ENCODE results near the gene ENDOV. TPM values are rescaled to one million over a fixed set of nuclear protein-coding genes. Genes with fewer than 3 reads are reported as not detected.

ENDOV gene
- total and polyA plus RNA-seq, 2 donors (not counting 3 experiments of a cell fraction or from before 2014, with no cell fraction given), result 20.4 to 25.9 TPM

DNA sequence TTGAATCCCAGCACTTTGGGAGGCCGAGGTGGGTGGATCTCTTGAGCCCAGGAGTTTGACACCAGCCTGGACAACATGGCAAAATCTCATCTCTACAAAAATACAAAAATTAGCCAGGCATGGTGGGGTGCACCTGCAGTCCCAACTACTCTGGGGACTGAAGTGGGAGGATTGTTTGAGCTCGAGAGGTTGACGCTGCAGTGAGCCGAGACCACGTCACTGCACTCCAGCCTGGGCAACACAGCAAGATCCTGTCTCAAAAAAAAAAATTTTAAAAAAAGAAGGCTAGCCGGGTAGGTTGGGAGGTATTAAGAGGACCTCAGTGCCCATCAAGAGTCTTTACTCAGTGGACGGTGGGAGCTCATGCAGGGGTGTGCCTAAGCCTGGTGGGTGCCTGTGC lies 65.3 kb downstream of the ENDOV start:
- H3K36me3 ChIP-seq (ENCODE audit: control insufficient read depth in 2 of 2, extremely low read depth in 1 of 2, insufficient read depth in 2 of 2, low read length in 2 of 2), result no peaks in the 10 kb centered on the region
- H3K27ac ChIP-seq (ENCODE audit: insufficient read depth, low read depth, low read length), result no peak overlapping the region
- no peak overlapping the region for H3K9ac ChIP-seq (replicated peaks; ENCODE audit: extremely low read depth, insufficient read depth, low read length)
- no peaks in the 10 kb centered on the region for H4K20me1 ChIP-seq (replicated peaks; ENCODE audit: control insufficient read depth, extremely low read depth, insufficient read depth, low read length)
- H3K4me2 ChIP-seq (ENCODE audit: insufficient read depth, low read length), result no peak overlapping the region
- FAIRE-seq (no peak), DNase-seq (ENCODE audit: low read depth, low spot score) (no peak)
- no peaks in the 10 kb centered on the region for H3K4me1 ChIP-seq (ENCODE audit: control insufficient read depth, extremely low read depth, insufficient read depth, low read length)
- CTCF ChIA-PET, result interaction anchor here (1.1 kb wide), 1 partner anchor 157 kb away, joined by 3 read pairs; no protein-coding TSS in a partner anchor
- H3K27me3 ChIP-seq (ENCODE audit: control insufficient read depth in 2 of 2, insufficient read depth in 2 of 2, low read length in 2 of 2), result peaks cover 50 to 53% of the 10 kb centered on the region in 2 experiments
- TF ChIP-seq MYC (IDR thresholded peaks at IDR 0.05; ENCODE audit: low read depth, low read length) (no peak), POLR2A (IDR thresholded peaks at IDR 0.05; ENCODE audit: low read depth, low read length) (no peak), JUN (IDR thresholded peaks at IDR 0.05; ENCODE audit: borderline replicate concordance, insufficient read depth, insufficient read length, low read depth) (no peak), FOS (IDR thresholded peaks at IDR 0.05; ENCODE audit: borderline replicate concordance, insufficient read depth, low read length) (no peak), EZH2 (IDR thresholded peaks at IDR 0.05; ENCODE audit: borderline replicate concordance, low read depth, low read length, severe bottlenecking) (no peak), GATA2 (IDR thresholded peaks at IDR 0.05; ENCODE audit: insufficient read depth, insufficient read length, low read depth, low read length) (no peak), POLR2AphosphoS5 (IDR thresholded peaks at IDR 0.05; ENCODE audit: insufficient read depth, low read depth, low read length) (no peak)
- TF ChIP-seq, protein P1, sequence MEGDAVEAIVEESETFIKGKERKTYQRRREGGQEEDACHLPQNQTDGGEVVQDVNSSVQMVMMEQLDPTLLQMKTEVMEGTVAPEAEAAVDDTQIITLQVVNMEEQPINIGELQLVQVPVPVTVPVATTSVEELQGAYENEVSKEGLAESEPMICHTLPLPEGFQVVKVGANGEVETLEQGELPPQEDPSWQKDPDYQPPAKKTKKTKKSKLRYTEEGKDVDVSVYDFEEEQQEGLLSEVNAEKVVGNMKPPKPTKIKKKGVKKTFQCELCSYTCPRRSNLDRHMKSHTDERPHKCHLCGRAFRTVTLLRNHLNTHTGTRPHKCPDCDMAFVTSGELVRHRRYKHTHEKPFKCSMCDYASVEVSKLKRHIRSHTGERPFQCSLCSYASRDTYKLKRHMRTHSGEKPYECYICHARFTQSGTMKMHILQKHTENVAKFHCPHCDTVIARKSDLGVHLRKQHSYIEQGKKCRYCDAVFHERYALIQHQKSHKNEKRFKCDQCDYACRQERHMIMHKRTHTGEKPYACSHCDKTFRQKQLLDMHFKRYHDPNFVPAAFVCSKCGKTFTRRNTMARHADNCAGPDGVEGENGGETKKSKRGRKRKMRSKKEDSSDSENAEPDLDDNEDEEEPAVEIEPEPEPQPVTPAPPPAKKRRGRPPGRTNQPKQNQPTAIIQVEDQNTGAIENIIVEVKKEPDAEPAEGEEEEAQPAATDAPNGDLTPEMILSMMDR (IDR thresholded peaks at IDR 0.05; ENCODE audit: extremely low read depth in 1 of 2, insufficient read depth in 1 of 2, low read depth in 1 of 2, low read length in 2 of 2), result no peak
- TF ChIP-seq, protein P2, sequence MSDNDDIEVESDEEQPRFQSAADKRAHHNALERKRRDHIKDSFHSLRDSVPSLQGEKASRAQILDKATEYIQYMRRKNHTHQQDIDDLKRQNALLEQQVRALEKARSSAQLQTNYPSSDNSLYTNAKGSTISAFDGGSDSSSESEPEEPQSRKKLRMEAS (IDR thresholded peaks at IDR 0.05; ENCODE audit: insufficient read depth, insufficient read length), result no peak
- H3K9me1 ChIP-seq (replicated peaks; ENCODE audit: control insufficient read depth, extremely low read depth, insufficient read depth, low read length), result no peaks in the 10 kb centered on the region
- no TSS peak for BruUV-seq (replicated peaks)
- POLR2A ChIA-PET, result no interaction called here
- no peak overlapping the region for H2AFZ ChIP-seq (ENCODE audit: low read depth, low read length)
- no peaks in the 10 kb centered on the region for H3K79me2 ChIP-seq (ENCODE audit: control insufficient read depth, insufficient read depth, low read length)
- dilution Hi-C loops (cut with MboI; ENCODE audit: extremely low pct_ligation_motif_present, low sequenced_read_pairs) (no loop called here), intact Hi-C loops (cut with micrococcal nuclease) (no loop called here)
- H3K4me3 ChIP-seq (replicated peaks in 1 of 3; ENCODE audit: insufficient read depth in 1 of 3, low read depth in 1 of 3, low read length in 3 of 3), result no peak overlapping the region
- no peaks in the 10 kb centered on the region for H3K9me3 ChIP-seq (replicated peaks; ENCODE audit: control insufficient read depth, insufficient read depth, low read length)

Measured in endothelial cell of umbilical vein (primary cell).